HG03025 (cell line): ENCODE measurements around the gene MPZL1.

Experiments used
- ATAC-seq: cut with Tn5 transposase; IDR thresholded peaks from one replicate; pipeline ENCODE4 v1.9.1; 2021; ENCODE audit warnings: mild to moderate bottlenecking, moderate library complexity; ENCODE audit not compliant: unreplicated experiment, low FRiP score

MPZL1 gene

GRCh38 chr1:167694691-167695090, 27.1 kb upstream of the MPZL1 start:
- ATAC-seq = no peak

- ATAC-seq = no peak
Measured at GRCh38 chr1:167695147-167695546, 26.6 kb upstream of the MPZL1 start.

- no peak for ATAC-seq
Measured at GRCh38 chr1:167695756-167696561, 25.8 kb upstream of the MPZL1 start.

- no peak for ATAC-seq
Measured at GRCh38 chr1:167697667-167698141, 24.1 kb upstream of the MPZL1 start.

- ATAC-seq = no peak
Measured at GRCh38 chr1:167698313-167698712, 23.5 kb upstream of the MPZL1 start.

DNA sequence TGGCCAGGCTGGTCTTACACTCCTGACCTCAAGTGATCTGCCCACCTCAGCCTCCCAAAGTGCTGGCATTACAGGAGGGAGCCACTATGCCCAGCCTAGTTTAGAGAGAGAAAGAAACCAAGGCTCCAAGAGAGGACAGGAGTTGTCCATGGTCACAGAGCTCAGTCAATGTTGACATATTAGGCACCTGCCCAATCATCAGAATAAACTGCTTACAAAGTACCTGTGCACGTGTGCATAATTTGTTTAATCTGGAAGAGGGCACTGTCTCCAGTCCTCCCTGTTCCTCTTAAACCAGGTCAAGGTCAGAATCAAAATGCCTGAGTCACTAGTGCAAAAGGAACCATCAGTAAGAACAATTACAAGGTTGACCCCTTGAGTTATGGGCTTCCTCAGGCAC, 20.3 kb upstream of the MPZL1 start:
- ATAC-seq = no peak

DNA sequence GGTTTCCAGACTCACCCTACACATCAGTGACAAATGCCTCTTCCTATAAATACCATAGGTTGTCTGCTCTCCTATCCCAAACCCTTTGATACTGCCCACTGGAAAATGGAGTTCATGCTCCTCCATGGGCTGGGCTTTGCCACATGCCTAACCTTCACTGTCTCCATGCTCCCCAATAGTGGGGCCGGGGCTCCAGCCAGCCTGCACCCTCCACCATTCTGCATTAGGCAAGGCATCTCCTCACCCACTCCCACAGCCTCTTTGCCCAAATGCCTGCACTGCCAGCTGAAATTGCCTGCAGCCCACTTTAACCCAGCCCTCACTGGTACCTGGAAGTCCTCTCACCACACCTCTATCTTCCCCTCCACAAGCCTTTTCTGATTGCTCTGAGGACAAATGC, 18.2 kb upstream of the MPZL1 start:
- no peak for ATAC-seq

GRCh38 chr1:167704715-167705114, 17.1 kb upstream of the MPZL1 start:
- no peak for ATAC-seq

GRCh38 chr1:167705250-167705649, 16.5 kb upstream of the MPZL1 start:
- no peak for ATAC-seq

- no peak for ATAC-seq
Measured at GRCh38 chr1:167706363-167706762, 15.4 kb upstream of the MPZL1 start.

DNA sequence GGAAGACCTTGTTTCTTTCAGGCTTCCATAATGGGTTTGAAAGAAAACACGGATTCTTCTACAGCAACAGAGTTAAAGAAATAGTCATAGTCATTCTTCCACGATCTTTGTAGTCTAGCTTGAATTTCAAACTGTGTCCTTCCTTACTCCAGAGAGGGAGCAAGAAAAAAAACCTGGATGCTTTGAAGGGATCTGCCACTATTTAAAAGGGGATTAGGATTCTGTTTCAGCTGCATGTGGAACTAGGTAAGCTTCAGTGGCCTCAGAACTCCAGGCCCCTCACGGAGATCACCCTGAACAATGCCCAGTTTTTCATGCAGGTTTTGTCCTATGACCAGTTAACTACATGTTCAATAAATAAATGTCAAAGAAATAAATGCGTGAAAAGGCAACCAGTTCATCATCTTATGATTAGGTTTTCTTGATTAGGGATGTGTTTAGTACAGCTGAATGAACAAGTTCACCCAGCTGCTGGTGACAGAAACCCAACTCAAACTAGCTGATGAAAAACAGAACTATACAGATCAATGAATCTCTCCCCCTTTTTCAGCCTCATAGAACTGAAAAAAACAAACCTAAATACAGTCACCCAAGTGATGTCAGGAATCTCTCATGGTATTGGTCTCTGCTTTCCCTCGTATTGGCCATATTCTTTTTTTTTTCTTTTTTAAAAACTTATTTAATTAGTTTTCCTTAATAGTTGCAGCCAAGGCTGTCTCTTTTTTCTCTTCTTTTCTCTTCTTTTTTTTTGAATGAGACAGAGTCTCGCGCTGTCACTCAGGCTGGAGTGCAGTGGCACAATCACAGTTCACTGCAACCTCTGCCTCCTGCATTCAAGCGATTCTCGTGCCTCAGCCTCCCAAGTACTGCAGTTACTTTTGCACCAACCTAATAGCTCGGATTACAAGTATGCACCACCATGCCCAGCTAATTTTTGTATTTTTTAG, 14.6 kb upstream of the MPZL1 start:
- no peak for ATAC-seq

DNA sequence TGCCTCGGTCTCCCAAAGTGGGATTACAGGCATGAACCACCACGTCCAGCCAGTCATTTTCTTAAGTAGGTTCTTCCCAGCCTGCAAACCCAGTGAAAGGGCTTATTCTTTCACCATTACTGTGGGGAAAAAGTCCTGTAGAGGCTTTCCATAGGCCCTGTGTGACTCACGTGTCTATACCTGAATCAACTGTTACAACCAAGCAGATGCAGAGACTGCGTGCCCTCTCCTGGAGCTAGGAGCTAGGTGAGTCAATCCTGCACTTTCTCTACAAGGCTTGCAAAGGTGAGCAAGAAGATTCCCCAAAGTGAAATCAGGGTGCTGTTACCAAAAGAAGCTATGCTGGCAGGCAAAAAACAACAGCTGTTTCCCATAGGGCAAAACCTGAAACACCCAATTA, 13.8 kb upstream of the MPZL1 start:
- no peak for ATAC-seq

DNA sequence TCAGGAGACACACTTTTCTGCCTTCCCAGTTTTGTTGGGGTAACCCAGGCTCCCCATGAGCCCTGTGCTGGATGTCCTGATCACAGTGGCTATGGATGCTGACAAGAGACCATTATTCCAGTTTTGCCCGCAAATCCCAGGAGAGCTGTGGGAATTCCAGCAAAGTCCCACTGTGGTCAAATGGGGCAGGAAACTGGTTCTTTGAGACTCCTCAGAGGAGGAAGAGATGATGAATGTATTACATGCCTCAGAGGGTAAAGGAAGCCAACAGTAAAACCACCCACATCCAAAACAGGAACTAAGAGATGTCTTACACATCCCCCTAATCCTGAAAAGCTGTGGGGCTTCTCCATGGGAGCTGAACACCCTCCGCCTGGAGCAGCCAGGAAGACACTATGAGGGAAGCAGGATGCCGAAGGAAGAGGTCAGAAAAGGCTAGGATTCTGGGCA, 12.8 kb upstream of the MPZL1 start:
- ATAC-seq = no peak

- no peak for ATAC-seq
Measured at GRCh38 chr1:167710836-167711235, 10.9 kb upstream of the MPZL1 start.

GRCh38 chr1:167711797-167712196, 10.0 kb upstream of the MPZL1 start:
- ATAC-seq = no peak

- ATAC-seq = no peak
Measured at GRCh38 chr1:167713330-167714081, 8.3 kb upstream of the MPZL1 start.

- peak; percentile 33 for ATAC-seq
Measured at GRCh38 chr1:167714098-167714438, 7.7 kb upstream of the MPZL1 start.

DNA sequence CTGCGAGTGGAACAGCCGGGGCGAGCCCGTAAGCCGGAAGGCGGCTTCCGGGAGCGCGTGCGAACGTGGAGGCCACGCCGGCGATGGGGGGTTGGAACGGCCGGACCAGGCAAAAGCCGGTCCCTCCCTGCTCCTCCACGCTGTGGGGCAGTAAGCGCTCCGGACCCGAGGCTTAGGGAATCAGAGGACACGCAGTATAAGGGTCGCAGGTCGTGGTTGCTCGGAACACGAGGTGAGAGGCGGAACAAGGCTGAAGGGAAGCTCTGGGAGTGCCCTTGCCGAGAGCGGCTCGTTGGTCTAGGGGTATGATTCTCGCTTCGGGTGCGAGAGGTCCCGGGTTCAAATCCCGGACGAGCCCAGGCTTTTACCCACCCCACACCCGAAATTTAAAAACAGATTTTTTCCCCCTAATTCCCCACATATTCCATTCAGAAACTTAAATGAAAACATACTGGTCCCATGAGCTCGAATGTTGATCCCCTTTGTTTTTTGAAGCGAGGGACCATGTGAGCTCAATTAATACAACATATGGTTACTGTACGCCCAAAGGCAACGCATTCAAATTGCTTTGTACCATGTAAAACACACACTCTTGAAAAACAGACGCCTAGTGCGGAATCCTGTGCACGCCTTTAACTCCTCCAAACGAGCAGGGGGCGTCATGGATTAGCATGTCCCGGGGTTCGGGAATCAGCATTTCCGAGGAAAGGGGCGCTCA, 7.2 kb upstream of the MPZL1 start:
- ATAC-seq = peak; percentile 51

GRCh38 chr1:167715157-167715999, 6.4 kb upstream of the MPZL1 start:
- ATAC-seq = peak; percentile 32
